MM.1S (cell line): ENCODE results near the gene RASAL2.

Experiments used
- CTCF ChIP-seq: fragments of 300-600 bp; sonication (generic); IDR thresholded peaks from 2 replicates; pipeline ENCODE4 v1.5.1; 2016; ENCODE audit warnings: antibody characterized with exemption, low read length, mixed read lengths
- EZH2 ChIP-seq: fragments of 300-600 bp; sonication (generic); optimal IDR thresholded peaks from 2 replicates; pipeline ENCODE3; 2017; ENCODE audit warnings: low read depth, mild to moderate bottlenecking, antibody characterized with exemption, low read length, mixed read lengths
- EZH2phosphoT487 ChIP-seq: fragments of 300-600 bp; sonication (generic); IDR thresholded peaks from 2 replicates; pipeline ENCODE4 v1.6.1; 2018; ENCODE audit warnings: antibody characterized with exemption, low read length

GRCh38 chr1:178266113-178266512, 172.2 kb downstream of the RASAL2 start:
- TF ChIP-seq CTCF (no peak), EZH2 (no peak), EZH2phosphoT487 (no peak)
